ENCODE results near the gene DDX3X.
"Not testable (repeated sequence)": the region's sequence is repeated elsewhere in the genome, so short reads cannot be mapped to it uniquely, and the experiment has no call there.

Gene DDX3X

GRCh38 chrX:41304178-41304577 lies 29.8 kb upstream of the DDX3X start:
- Histone ChIP-seq H3K36me3 (ENCODE audit: control insufficient read depth in 5 of 5, insufficient read depth in 5 of 5, low read length in 5 of 5) (no peaks in the 10 kb centered on the region), H3K9me3 (ENCODE audit: control insufficient read depth in 5 of 5, low read length in 5 of 5) (no peaks in the 10 kb centered on the region), H3K27me3 (ENCODE audit: control insufficient read depth in 5 of 5, insufficient read depth in 4 of 5, low read length in 5 of 5) (peaks cover 0 to 5% (median 0%) of the 10 kb centered on the region in 5 donors), H3K4me1 (ENCODE audit: control insufficient read depth in 5 of 5, insufficient read depth in 5 of 5, low read length in 5 of 5) (peaks cover 0 to 26% (median 9%) of the 10 kb centered on the region in 5 donors), H3K9ac (ENCODE audit: low read length in 5 of 5) (no peak overlapping the region), H3K4me3 (ENCODE audit: low read depth in 1 of 5, low read length in 5 of 5) (no peak overlapping the region), H3K27ac (ENCODE audit: low read depth, low read length) (no peak overlapping the region)

- no peak overlapping the region for H3K27ac ChIP-seq (ENCODE audit: low read depth, low read length)
- H3K9me3 ChIP-seq (ENCODE audit: control insufficient read depth in 5 of 5, low read length in 5 of 5), result no peaks in the 10 kb centered on the region
- H3K4me1 ChIP-seq (ENCODE audit: control insufficient read depth in 5 of 5, insufficient read depth in 5 of 5, low read length in 5 of 5), result no peaks in the 10 kb centered on the region
- no peak overlapping the region for H3K4me3 ChIP-seq (ENCODE audit: low read depth in 1 of 5, low read length in 5 of 5)
- H3K36me3 ChIP-seq (ENCODE audit: control insufficient read depth in 5 of 5, insufficient read depth in 5 of 5, low read length in 5 of 5), result no peaks in the 10 kb centered on the region
- H3K9ac ChIP-seq (ENCODE audit: low read length in 5 of 5), result no peak overlapping the region
- no peaks in the 10 kb centered on the region for H3K27me3 ChIP-seq (ENCODE audit: control insufficient read depth in 5 of 5, insufficient read depth in 4 of 5, low read length in 5 of 5)
Observed at GRCh38 chrX:41308884-41309647, 24.9 kb upstream of the DDX3X start.

- no peaks in the 10 kb centered on the region for H3K9me3 ChIP-seq (ENCODE audit: control insufficient read depth in 5 of 5, low read length in 5 of 5)
- H3K4me3 ChIP-seq (ENCODE audit: low read depth in 1 of 5, low read length in 5 of 5), result no peak overlapping the region
- no peak overlapping the region for H3K27ac ChIP-seq (ENCODE audit: low read depth, low read length)
- H3K27me3 ChIP-seq (ENCODE audit: control insufficient read depth in 5 of 5, insufficient read depth in 4 of 5, low read length in 5 of 5), result no peaks in the 10 kb centered on the region
- H3K4me1 ChIP-seq (ENCODE audit: control insufficient read depth in 5 of 5, insufficient read depth in 5 of 5, low read length in 5 of 5), result peaks cover 0 to 4% (median 0%) of the 10 kb centered on the region in 5 donors
- H3K9ac ChIP-seq (ENCODE audit: low read length in 5 of 5), result no peak overlapping the region
- no peaks in the 10 kb centered on the region for H3K36me3 ChIP-seq (ENCODE audit: control insufficient read depth in 5 of 5, insufficient read depth in 5 of 5, low read length in 5 of 5)
Observed at GRCh38 chrX:41312786-41313185, 21.2 kb upstream of the DDX3X start.

- Histone ChIP-seq H3K27ac (ENCODE audit: low read depth, low read length) (no peak overlapping the region), H3K9me3 (ENCODE audit: control insufficient read depth in 5 of 5, low read length in 5 of 5) (no peaks in the 10 kb centered on the region), H3K9ac (ENCODE audit: low read length in 5 of 5) (no peak overlapping the region), H3K36me3 (ENCODE audit: control insufficient read depth in 5 of 5, insufficient read depth in 5 of 5, low read length in 5 of 5) (no peaks in the 10 kb centered on the region), H3K4me1 (ENCODE audit: control insufficient read depth in 5 of 5, insufficient read depth in 5 of 5, low read length in 5 of 5) (peaks cover 0 to 4% (median 0%) of the 10 kb centered on the region in 5 donors), H3K27me3 (ENCODE audit: control insufficient read depth in 5 of 5, insufficient read depth in 4 of 5, low read length in 5 of 5) (no peaks in the 10 kb centered on the region), H3K4me3 (ENCODE audit: low read depth in 1 of 5, low read length in 5 of 5) (no peak overlapping the region)
Observed at GRCh38 chrX:41313419-41313818, 20.5 kb upstream of the DDX3X start.

- Histone ChIP-seq H3K36me3 (ENCODE audit: control insufficient read depth in 5 of 5, insufficient read depth in 5 of 5, low read length in 5 of 5) (no peaks in the 10 kb centered on the region), H3K4me1 (ENCODE audit: control insufficient read depth in 5 of 5, insufficient read depth in 5 of 5, low read length in 5 of 5) (peaks cover 0 to 4% (median 0%) of the 10 kb centered on the region in 5 donors), H3K27me3 (ENCODE audit: control insufficient read depth in 5 of 5, insufficient read depth in 4 of 5, low read length in 5 of 5) (no peaks in the 10 kb centered on the region), H3K27ac (ENCODE audit: low read depth, low read length) (no peak overlapping the region), H3K9ac (ENCODE audit: low read length in 5 of 5) (no peak overlapping the region), H3K4me3 (ENCODE audit: low read depth in 1 of 5, low read length in 5 of 5) (no peak overlapping the region), H3K9me3 (ENCODE audit: control insufficient read depth in 5 of 5, low read length in 5 of 5) (no peaks in the 10 kb centered on the region)
Observed at GRCh38 chrX:41314204-41314603, 19.8 kb upstream of the DDX3X start.

GRCh38 chrX:41314881-41315280 lies 19.1 kb upstream of the DDX3X start:
- no peak overlapping the region for H3K27ac ChIP-seq (ENCODE audit: low read depth, low read length)
- no peaks in the 10 kb centered on the region for H3K36me3 ChIP-seq (ENCODE audit: control insufficient read depth in 5 of 5, insufficient read depth in 5 of 5, low read length in 5 of 5)
- H3K9ac ChIP-seq (ENCODE audit: low read length in 5 of 5), result no peak overlapping the region
- H3K27me3 ChIP-seq (ENCODE audit: control insufficient read depth in 5 of 5, insufficient read depth in 4 of 5, low read length in 5 of 5), result no peaks in the 10 kb centered on the region
- H3K9me3 ChIP-seq (ENCODE audit: control insufficient read depth in 5 of 5, low read length in 5 of 5), result no peaks in the 10 kb centered on the region
- H3K4me3 ChIP-seq (ENCODE audit: low read depth in 1 of 5, low read length in 5 of 5), result no peak overlapping the region
- H3K4me1 ChIP-seq (ENCODE audit: control insufficient read depth in 5 of 5, insufficient read depth in 5 of 5, low read length in 5 of 5), result peaks cover 0 to 4% (median 0%) of the 10 kb centered on the region in 5 donors

GRCh38 chrX:41316266-41316665 lies 17.7 kb upstream of the DDX3X start:
- H3K27me3 ChIP-seq (ENCODE audit: control insufficient read depth in 5 of 5, insufficient read depth in 4 of 5, low read length in 5 of 5); H3K9ac ChIP-seq (ENCODE audit: low read length in 5 of 5); H3K9me3 ChIP-seq (ENCODE audit: control insufficient read depth in 5 of 5, low read length in 5 of 5); H3K36me3 ChIP-seq (ENCODE audit: control insufficient read depth in 5 of 5, insufficient read depth in 5 of 5, low read length in 5 of 5); H3K4me3 ChIP-seq (ENCODE audit: low read depth in 1 of 5, low read length in 5 of 5); H3K27ac ChIP-seq (ENCODE audit: low read depth, low read length); H3K4me1 ChIP-seq (ENCODE audit: control insufficient read depth in 5 of 5, insufficient read depth in 5 of 5, low read length in 5 of 5): not testable (repeated sequence)

- no peaks in the 10 kb centered on the region for H3K9me3 ChIP-seq (ENCODE audit: control insufficient read depth in 5 of 5, low read length in 5 of 5)
- H3K4me1 ChIP-seq (ENCODE audit: control insufficient read depth in 5 of 5, insufficient read depth in 5 of 5, low read length in 5 of 5), result peaks cover 0 to 4% (median 0%) of the 10 kb centered on the region in 5 donors
- H3K4me3 ChIP-seq (ENCODE audit: low read depth in 1 of 5, low read length in 5 of 5), result no peak overlapping the region
- H3K36me3 ChIP-seq (ENCODE audit: control insufficient read depth in 5 of 5, insufficient read depth in 5 of 5, low read length in 5 of 5), result no peaks in the 10 kb centered on the region
- H3K27me3 ChIP-seq (ENCODE audit: control insufficient read depth in 5 of 5, insufficient read depth in 4 of 5, low read length in 5 of 5), result peaks cover 0 to under 1% (median 0%) of the 10 kb centered on the region in 5 donors
- no peak overlapping the region for H3K27ac ChIP-seq (ENCODE audit: low read depth, low read length)
- no peak overlapping the region for H3K9ac ChIP-seq (ENCODE audit: low read length in 5 of 5)
Observed at GRCh38 chrX:41317477-41318208, 16.3 kb upstream of the DDX3X start.

GRCh38 chrX:41320393-41320792 lies 13.6 kb upstream of the DDX3X start:
- Histone ChIP-seq H3K27ac (ENCODE audit: low read depth, low read length) (no peak overlapping the region), H3K9me3 (ENCODE audit: control insufficient read depth in 5 of 5, low read length in 5 of 5) (no peaks in the 10 kb centered on the region), H3K4me3 (ENCODE audit: low read depth in 1 of 5, low read length in 5 of 5) (no peak overlapping the region), H3K4me1 (ENCODE audit: control insufficient read depth in 5 of 5, insufficient read depth in 5 of 5, low read length in 5 of 5) (peaks cover 0 to 13% (median 2%) of the 10 kb centered on the region in 5 donors), H3K36me3 (ENCODE audit: control insufficient read depth in 5 of 5, insufficient read depth in 5 of 5, low read length in 5 of 5) (no peaks in the 10 kb centered on the region), H3K27me3 (ENCODE audit: control insufficient read depth in 5 of 5, insufficient read depth in 4 of 5, low read length in 5 of 5) (peaks cover 0 to 4% (median 0%) of the 10 kb centered on the region in 5 donors), H3K9ac (ENCODE audit: low read length in 5 of 5) (no peak overlapping the region)
